ENCODE results near the gene EML3.

EML3 gene

GRCh38 chr11:62553080-62553838 is 59.3 kb downstream of the EML3 start:
- DNase-seq (ENCODE audit: low read depth in 2 of 3, low spot score in 1 of 3): no peak

GRCh38 chr11:62552485-62553079 is 60.0 kb downstream of the EML3 start:
- no peak for DNase-seq (ENCODE audit: low read depth in 2 of 3, low spot score in 1 of 3)

Data from stimulated activated CD4-positive, alpha-beta T cell treated with anti-CD3 and anti-CD28 coated beads, Interleukin-12 subunit alpha, Interleukin-12 subunit beta, amount 100 ng/mL, for 48 hours (primary cell).